Kidney epithelial cell (primary cell): Measurements from ENCODE around the gene CDH23. TPM values are rescaled to one million over a fixed set of nuclear protein-coding genes. Genes with fewer than 3 reads are reported as not detected.

ENCODE experiments used
- DNase-seq: peaks from one replicate; pipeline ENCODE4 v3.0.0-alpha.2; 2010; ENCODE audit warnings: low read depth
- H3K27me3 ChIP-seq: 2 replicates; pipeline ENCODE4 v1.6.0; 2011; ENCODE audit warnings: low read length; ENCODE audit not compliant: control insufficient read depth, insufficient read depth
- H3K36me3 ChIP-seq: 2 replicates; pipeline ENCODE4 v1.5.1; 2011; ENCODE audit warnings: low read length; ENCODE audit not compliant: control insufficient read depth, insufficient read depth
- H3K4me3 ChIP-seq: 2 replicates; pipeline ENCODE4 v1.5.1; 2011; ENCODE audit warnings: low read depth, mild to moderate bottlenecking, control low read depth, low read length
- CTCF ChIP-seq: IDR thresholded peaks from 2 replicates; pipeline ENCODE4 v1.5.1; 2011; ENCODE audit warnings: mild to moderate bottlenecking, moderate library complexity, low read length, control low read depth, inconsistent platforms; ENCODE audit not compliant: insufficient read depth, poor library complexity, severe bottlenecking
- total RNA-seq: library from RNA; depleted of rRNA; stranded (reverse); fragments of >200 nt; gene quantifications from 2 replicates; pipeline ENCODE4 v1.2.3, GENCODE V29; 2015

The CDH23 gene
- total RNA-seq, 1 donor from 2014 or later = 0.04 TPM

GRCh38 chr10:71719042-71719441 is 322.3 kb downstream of the CDH23 start:
- H3K27me3 ChIP-seq = peaks cover 3% of the 10 kb centered on the region
- TF ChIP-seq CTCF = no peak
- no peaks in the 10 kb centered on the region for H3K36me3 ChIP-seq
- no peak for DNase-seq
- no peak overlapping the region for H3K4me3 ChIP-seq

- no peaks in the 10 kb centered on the region for H3K36me3 ChIP-seq
- peaks cover 3% of the 10 kb centered on the region for H3K27me3 ChIP-seq
- no peak for DNase-seq
- H3K4me3 ChIP-seq = no peak within 1 kb of the TSS
- no peak for TF ChIP-seq CTCF
Observed at GRCh38 chr10:71719464-71720201, 322.9 kb downstream of the CDH23 start, which contains the start of gene C10orf105. Gene C10orf105, minus strand, starts transcription at chr10:71719778. Its CDS starts 3,441 bp downstream, at chr10:71716337.

GRCh38 chr10:71720288-71720687 is 323.6 kb downstream of the CDH23 start:
- H3K4me3 ChIP-seq = no peak overlapping the region
- H3K36me3 ChIP-seq = no peaks in the 10 kb centered on the region
- no peak for TF ChIP-seq CTCF
- H3K27me3 ChIP-seq = peaks cover 3% of the 10 kb centered on the region
- DNase-seq = no peak

- Histone ChIP-seq H3K36me3 (no peaks in the 10 kb centered on the region), H3K27me3 (peaks cover 3% of the 10 kb centered on the region), H3K4me3 (no peak overlapping the region)
- TF ChIP-seq CTCF = no peak
- no peak for DNase-seq
Observed at GRCh38 chr10:71721313-71721712, 324.6 kb downstream of the CDH23 start.

- TF ChIP-seq CTCF = no peak
- Histone ChIP-seq H3K27me3 (peaks cover 3% of the 10 kb centered on the region), H3K36me3 (no peaks in the 10 kb centered on the region), H3K4me3 (no peak overlapping the region)
- DNase-seq = no peak
Observed at GRCh38 chr10:71722849-71723248, 326.1 kb downstream of the CDH23 start.

- DNase-seq = no peak
- H3K4me3 ChIP-seq = no peak overlapping the region
- no peak for TF ChIP-seq CTCF
- H3K36me3 ChIP-seq = no peaks in the 10 kb centered on the region
- H3K27me3 ChIP-seq = peaks cover 3% of the 10 kb centered on the region
Observed at GRCh38 chr10:71723311-71723710, 326.6 kb downstream of the CDH23 start.
